ENCODE data around the gene OTUB2. TPM values are rescaled to one million over a fixed set of nuclear protein-coding genes. Genes with fewer than 3 reads are reported as not detected.

Gene OTUB2
- total and polyA plus RNA-seq, 2 of the 8 experiments (the other 6 are each of a cell fraction or from before 2014, with no cell fraction given), result 2.2 to 4.2 TPM

DNA sequence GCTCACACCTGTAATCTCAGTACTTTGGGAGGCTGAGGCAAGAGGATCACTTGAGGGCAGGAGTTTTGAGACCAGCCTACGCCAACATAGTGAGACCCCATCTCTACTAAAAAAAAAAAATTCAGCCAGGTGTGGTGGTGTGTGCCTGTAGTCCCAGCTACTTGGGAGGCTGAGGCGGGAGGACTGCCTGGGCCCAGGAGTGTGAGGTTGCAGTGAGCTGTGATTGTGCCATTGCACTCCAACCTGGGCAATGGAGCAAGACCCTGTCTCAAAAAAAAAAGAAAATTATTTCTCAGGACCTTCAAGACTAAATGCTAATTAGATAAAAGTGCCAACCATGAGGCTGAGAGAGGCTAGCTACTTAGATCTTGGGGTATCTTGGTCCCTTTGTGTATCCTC, 23.5 kb downstream of the OTUB2 start:
- CTCF ChIA-PET (ENCODE audit: partially characterized antibody), result interaction anchor here (0.6 to 17.4 kb wide), 10 partner anchors 13 to 258 kb away, joined by 3 to 148 read pairs (median 6); partner anchors contain the start of gene IFI27L2
- H3K79me1 ChIP-seq (ENCODE audit: low read depth, low read length), result no peaks in the 10 kb centered on the region; the same call in 1 of the 2 replicates
- H2BK120ac ChIP-seq (replicated peaks; ENCODE audit: low read depth, low read length), result no peak overlapping the region
- H4K5ac ChIP-seq (ENCODE audit: insufficient read length, low read depth, low read length), result no peak overlapping the region
- no peak overlapping the region for H2BK20ac ChIP-seq (ENCODE audit: low read length)
- H3K27ac ChIP-seq (ENCODE audit: low read depth, low read length), result no peak overlapping the region
- no peak overlapping the region for H3K23ac ChIP-seq (ENCODE audit: insufficient read length)
- no peaks in the 10 kb centered on the region for H3K79me2 ChIP-seq (ENCODE audit: control insufficient read depth in 1 of 2, insufficient read depth in 2 of 2, low read length in 2 of 2)
- TF ChIP-seq RNF2 (IDR thresholded peaks at IDR 0.05; ENCODE audit: borderline replicate concordance, low read depth, low read length, missing control alignments, poor library complexity, severe bottlenecking) (no peak), SP4 (IDR thresholded peaks at IDR 0.05; ENCODE audit: low read length) (no peak), EP300 (IDR thresholded peaks at IDR 0.05; ENCODE audit: borderline replicate concordance in 1 of 2, low read depth in 2 of 2, low read length in 2 of 2) (no peak), PHF8 (conservative IDR thresholded peaks at IDR 0.05; ENCODE audit: low read depth, low read length) (no peak), HDAC2 (IDR thresholded peaks at IDR 0.05; ENCODE audit: borderline replicate concordance in 1 of 2, low read depth in 2 of 2, low read length in 2 of 2) (no peak), SIN3A (conservative IDR thresholded peaks at IDR 0.05 in 1 of 2, IDR thresholded peaks at IDR 0.05 in 1 of 2; ENCODE audit: low read depth in 1 of 2, low read length in 2 of 2) (no peak), POU5F1 (IDR thresholded peaks at IDR 0.05; ENCODE audit: low read depth, low read length) (no peak), TBP (IDR thresholded peaks at IDR 0.05; ENCODE audit: low read depth, low read length) (no peak), POLR2A (IDR thresholded peaks at IDR 0.05; ENCODE audit: control extremely low read depth in 1 of 2, low read depth in 2 of 2, low read length in 2 of 2) (no peak)
- TF ChIP-seq, protein P1, sequence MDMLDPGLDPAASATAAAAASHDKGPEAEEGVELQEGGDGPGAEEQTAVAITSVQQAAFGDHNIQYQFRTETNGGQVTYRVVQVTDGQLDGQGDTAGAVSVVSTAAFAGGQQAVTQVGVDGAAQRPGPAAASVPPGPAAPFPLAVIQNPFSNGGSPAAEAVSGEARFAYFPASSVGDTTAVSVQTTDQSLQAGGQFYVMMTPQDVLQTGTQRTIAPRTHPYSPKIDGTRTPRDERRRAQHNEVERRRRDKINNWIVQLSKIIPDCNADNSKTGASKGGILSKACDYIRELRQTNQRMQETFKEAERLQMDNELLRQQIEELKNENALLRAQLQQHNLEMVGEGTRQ (IDR thresholded peaks at IDR 0.05; ENCODE audit: low read length), result no peak
- H3K36me3 ChIP-seq (ENCODE audit: control insufficient read depth in 2 of 4, insufficient read depth in 4 of 4, low read length in 3 of 4), result peaks cover 24 to 77% (median 45%) of the 10 kb centered on the region in 4 experiments
- no peak overlapping the region for H4K91ac ChIP-seq (replicated peaks; ENCODE audit: insufficient read length, low read length)
- no peaks in the 10 kb centered on the region; a peak in 1 of 7 replicates for H3K4me1 ChIP-seq (replicated peaks in 1 of 4; ENCODE audit: control insufficient read depth in 3 of 4, insufficient read depth in 4 of 4, low read length in 3 of 4)
- H2BK15ac ChIP-seq (ENCODE audit: low read length), result no peak overlapping the region
- no peak overlapping the region for H3K18ac ChIP-seq (ENCODE audit: extremely low read depth, low read length)
- no peak overlapping the region for H3K9ac ChIP-seq (replicated peaks in 1 of 4; ENCODE audit: extremely low read depth in 1 of 4, low read depth in 3 of 4, low read length in 3 of 4)
- no peak overlapping the region for H4K8ac ChIP-seq (ENCODE audit: extremely low read depth, insufficient read depth, low read length)
- H3K27me3 ChIP-seq (replicated peaks in 1 of 4; ENCODE audit: control insufficient read depth in 3 of 4, extremely low read depth in 1 of 4, insufficient read depth in 3 of 4, low read length in 3 of 4), result no peaks in the 10 kb centered on the region
- POLR2A ChIA-PET (ENCODE audit: partially characterized antibody), result interaction anchor here (1.4 kb wide), 1 partner anchor 12 kb away, joined by 3 read pairs; no protein-coding TSS in a partner anchor
- no peak overlapping the region for H3K4ac ChIP-seq (replicated peaks; ENCODE audit: insufficient read length, low read depth, low read length)
- no peak overlapping the region for H3K56ac ChIP-seq (replicated peaks; ENCODE audit: insufficient read length, low read depth, low read length)
- peaks cover under 1 to 7% of the 10 kb centered on the region in 2 experiments for H4K20me1 ChIP-seq (replicated peaks in 1 of 2; ENCODE audit: control insufficient read depth in 1 of 2, insufficient read depth in 2 of 2, low read length in 2 of 2)
- DNase-seq (ENCODE audit: low read depth in 1 of 2, low spot score in 2 of 2) (peak in 1 of 2 experiments; percentile 8), FAIRE-seq (no peak)
- H2BK5ac ChIP-seq (ENCODE audit: low read depth, low read length), result no peak overlapping the region
- no peak overlapping the region for H3K4me3 ChIP-seq (ENCODE audit: extremely low read depth in 1 of 4, insufficient read depth in 2 of 4, low read depth in 3 of 4, low read length in 4 of 4)
- no peak overlapping the region for H2BK12ac ChIP-seq (ENCODE audit: low read depth, low read length)
- no peak overlapping the region for H2AFZ ChIP-seq (ENCODE audit: low read length)
- H3K23me2 ChIP-seq (ENCODE audit: low read depth, low read length), result no peaks in the 10 kb centered on the region
- no peak overlapping the region for H3K4me2 ChIP-seq (ENCODE audit: insufficient read depth in 1 of 2, low read depth in 2 of 2, low read length in 2 of 2)
- 75% methylated on average over 2 of the region's 2 CpGs; no CpG with 5 or more reads in 1 of the 2 experiments for WGBS, 2 experiments (ENCODE audit: extremely low coverage in 1 of 2, insufficient coverage in 1 of 2, insufficient read length in 1 of 2, insufficient replicate concordance in 2 of 2, low coverage in 1 of 2, low lambda C conversion rate in 2 of 2, missing lambda C conversion rate in 1 of 2)
- no peaks in the 10 kb centered on the region for H3K9me3 ChIP-seq (ENCODE audit: insufficient read depth in 2 of 2, low read depth in 1 of 2, low read length in 1 of 2)
- H3K14ac ChIP-seq (ENCODE audit: insufficient read length), result no peak overlapping the region
- no peak overlapping the region for H2AK5ac ChIP-seq (ENCODE audit: low read depth, low read length)

Data from H1 (cell line).